H1 (cell line): ENCODE data around the gene RPL31. TPM values are rescaled to one million over a fixed set of nuclear protein-coding genes. Genes with fewer than 3 reads are reported as not detected.

ENCODE experiments used
- CTCF ChIA-PET: fragments of 300-600 bp; sonication (Branson Sonifier 250); formaldehyde crosslinking; loops from one replicate; lab custom pipeline; 2021; ENCODE audit not compliant: partially characterized antibody; lab: Charles Lee
- POLR2A ChIA-PET: fragments of 300-600 bp; sonication (Branson Sonifier 250); formaldehyde crosslinking; loops from one replicate; lab custom pipeline; 2021; ENCODE audit warnings: inconsistent platforms; ENCODE audit not compliant: partially characterized antibody; lab: Charles Lee
- DNase-seq, 2 experiments: peaks; one replicate each; pipeline versions ENCODE4 v3.0.0 to v3.0.0-alpha.2; 2010 to 2022; ENCODE audit warnings: low spot score in 2 of 2, low read depth in 1 of 2, mixed read lengths in 1 of 2
- FAIRE-seq: peaks from 2 replicates; lab custom pipeline; 2011; peaks lifted over from hg19 to GRCh38; lab: Jason Lieb, UNC
- H2AFZ ChIP-seq: 2 replicates; pipeline ENCODE4 v1.8.1; 2012; ENCODE audit warnings: low read length, inconsistent platforms
- H2AK5ac ChIP-seq: 2 replicates; pipeline ENCODE4 v1.6.1; 2013; ENCODE audit warnings: low read depth, low read length
- H2BK120ac ChIP-seq: replicated peaks from 2 replicates; pipeline ENCODE3; 2013; ENCODE audit warnings: low read depth, low read length, inconsistent platforms
- H2BK12ac ChIP-seq: 2 replicates; pipeline ENCODE4 v1.6.1; 2013; ENCODE audit warnings: low read depth, low read length
- H2BK15ac ChIP-seq: 2 replicates; pipeline ENCODE4 v1.6.1; 2013; ENCODE audit warnings: low read length
- H2BK20ac ChIP-seq: 2 replicates; pipeline ENCODE4 v1.6.1; 2013; ENCODE audit warnings: low read length
- H2BK5ac ChIP-seq: 2 replicates; pipeline ENCODE4 v1.6.1; 2013; ENCODE audit warnings: low read depth, low read length
- H3K14ac ChIP-seq: 2 replicates; pipeline ENCODE4 v1.6.1; 2013; ENCODE audit warnings: inconsistent platforms; ENCODE audit not compliant: insufficient read length
- H3K18ac ChIP-seq: 2 replicates; pipeline ENCODE4 v1.6.1; 2013; ENCODE audit warnings: low read length; ENCODE audit errors: extremely low read depth
- H3K23ac ChIP-seq: 2 replicates; pipeline ENCODE4 v1.6.1; 2013; ENCODE audit warnings: inconsistent platforms; ENCODE audit not compliant: insufficient read length
- H3K23me2 ChIP-seq: 2 replicates; pipeline ENCODE4 v1.6.1; 2013; ENCODE audit warnings: low read depth, low read length
- H3K27ac ChIP-seq: 2 replicates; pipeline ENCODE4 v1.6.1; 2011; ENCODE audit warnings: low read depth, low read length, inconsistent platforms
- H3K27me3 ChIP-seq, 4 experiments: replicated peaks in 1 of 4; 1 replicate in 1 of 4; 2 replicates in 3 of 4; pipeline versions ENCODE4 v1.6.1 to v1.8.1; 2011 to 2013; ENCODE audit warnings: low read length in 3 of 4, mild to moderate bottlenecking in 3 of 4, inconsistent platforms in 2 of 4, mixed read lengths in 2 of 4, moderate library complexity in 1 of 4; ENCODE audit not compliant: control insufficient read depth in 3 of 4, insufficient read depth in 3 of 4; ENCODE audit errors: extremely low read depth in 1 of 4
- H3K36me3 ChIP-seq, 4 experiments: 2 replicates each; pipeline versions ENCODE4 v1.6.1 to v1.8.1; 2011 to 2013; ENCODE audit warnings: mild to moderate bottlenecking in 4 of 4, low read length in 3 of 4, moderate library complexity in 2 of 4, control low read depth in 1 of 4, inconsistent platforms in 1 of 4; ENCODE audit not compliant: insufficient read depth in 4 of 4, control insufficient read depth in 2 of 4
- H3K4ac ChIP-seq: replicated peaks from 2 replicates; pipeline ENCODE3; 2013; ENCODE audit warnings: low read length, low read depth, mixed read lengths, inconsistent platforms; ENCODE audit not compliant: insufficient read length
- H3K4me1 ChIP-seq, 4 experiments: replicated peaks in 1 of 4; 1 replicate in 1 of 4; 2 replicates in 3 of 4; pipeline versions ENCODE4 v1.6.1 to v1.8.1; 2011 to 2013; ENCODE audit warnings: low read length in 3 of 4, inconsistent platforms in 2 of 4, mixed read lengths in 1 of 4; ENCODE audit not compliant: insufficient read depth in 4 of 4, control insufficient read depth in 3 of 4
- H3K4me2 ChIP-seq, 2 experiments: 2 replicates each; pipeline versions ENCODE4 v1.6.1 to v1.8.1; 2011 to 2013; ENCODE audit warnings: low read depth in 2 of 2, low read length in 2 of 2, control low read depth in 1 of 2, inconsistent platforms in 1 of 2, mild to moderate bottlenecking in 1 of 2; ENCODE audit not compliant: insufficient read depth in 1 of 2
- H3K4me3 ChIP-seq, 4 experiments: fragments of 200-600, 300-600 bp in 1 of 4; sonication (generic), shearing (Covaris generic), sonication (Bioruptor Twin) in 1 of 4; 2 replicates each; pipeline versions ENCODE4 v1.5.1 to v1.8.1; 2011 to 2016; ENCODE audit warnings: low read length in 4 of 4, low read depth in 3 of 4, control low read depth in 2 of 4, inconsistent platforms in 2 of 4, mild to moderate bottlenecking in 2 of 4, mixed read lengths in 1 of 4, moderate library complexity in 1 of 4; ENCODE audit not compliant: insufficient read depth in 2 of 4; ENCODE audit errors: extremely low read depth in 1 of 4
- H3K56ac ChIP-seq: replicated peaks from 2 replicates; pipeline ENCODE3; 2013; ENCODE audit warnings: low read depth, mild to moderate bottlenecking, mixed read lengths, low read length, inconsistent platforms; ENCODE audit not compliant: insufficient read length
- H3K79me1 ChIP-seq: 2 replicates; pipeline ENCODE4 v1.6.1; 2013; ENCODE audit warnings: low read depth, low read length, control low read depth
- H3K79me2 ChIP-seq, 2 experiments: 2 replicates each; pipeline versions ENCODE4 v1.6.1 to v1.8.1; 2012 to 2013; ENCODE audit warnings: low read length in 2 of 2, mild to moderate bottlenecking in 2 of 2, inconsistent platforms in 1 of 2; ENCODE audit not compliant: insufficient read depth in 2 of 2, control insufficient read depth in 1 of 2
- H3K9ac ChIP-seq, 4 experiments: replicated peaks in 1 of 4; 1 replicate in 1 of 4; 2 replicates in 3 of 4; pipeline versions ENCODE4 v1.6.1 to v1.8.1; 2011 to 2013; ENCODE audit warnings: low read depth in 3 of 4, low read length in 3 of 4, control low read depth in 2 of 4, mild to moderate bottlenecking in 2 of 4, moderate library complexity in 2 of 4, inconsistent platforms in 1 of 4; ENCODE audit errors: extremely low read depth in 1 of 4
- H3K9me3 ChIP-seq, 2 experiments: 2 replicates each; pipeline versions ENCODE4 v1.6.1 to v1.8.1; 2012 to 2013; ENCODE audit warnings: mild to moderate bottlenecking in 2 of 2, moderate library complexity in 2 of 2, control low read depth in 1 of 2, inconsistent platforms in 1 of 2, low read depth in 1 of 2, low read length in 1 of 2, mixed read lengths in 1 of 2; ENCODE audit not compliant: insufficient read depth in 2 of 2
- H4K20me1 ChIP-seq, 2 experiments: replicated peaks in 1 of 2; 2 replicates each; pipeline versions ENCODE3 to v1.8.1; 2011 to 2013; ENCODE audit warnings: inconsistent platforms in 2 of 2, low read length in 2 of 2, mild to moderate bottlenecking in 1 of 2; ENCODE audit not compliant: insufficient read depth in 2 of 2, control insufficient read depth in 1 of 2
- H4K5ac ChIP-seq: 2 replicates; pipeline ENCODE4 v1.6.1; 2013; ENCODE audit warnings: low read length, low read depth, mixed read lengths, inconsistent platforms; ENCODE audit not compliant: insufficient read length
- H4K8ac ChIP-seq: 2 replicates; pipeline ENCODE4 v1.8.0; 2013; ENCODE audit warnings: mild to moderate bottlenecking, moderate library complexity, low read length, inconsistent platforms; ENCODE audit not compliant: insufficient read depth; ENCODE audit errors: extremely low read depth
- H4K91ac ChIP-seq: replicated peaks from 2 replicates; pipeline ENCODE3; 2013; ENCODE audit warnings: low read length, mixed read lengths, inconsistent platforms; ENCODE audit not compliant: insufficient read length
- BCL11A ChIP-seq, 2 experiments: IDR thresholded peaks; one replicate each; pipeline ENCODE4 v1.6.1; 2011; ENCODE audit warnings: low read depth in 2 of 2, low read length in 2 of 2, mild to moderate bottlenecking in 2 of 2
- CBX8 ChIP-seq: fragments of 300-800, 300-1000 bp; sonication (generic); IDR thresholded peaks from 2 replicates; pipeline ENCODE4 v1.7.1; 2016; ENCODE audit warnings: low read depth, low read length, borderline replicate concordance
- GTF2F1 ChIP-seq: IDR thresholded peaks from 2 replicates; pipeline ENCODE4 v1.6.1; 2012; ENCODE audit warnings: low read depth, low read length, improper control_type of control experiment, borderline replicate concordance
- RBBP5 ChIP-seq: IDR thresholded peaks from 2 replicates; pipeline ENCODE4 v1.7.1; 2012; ENCODE audit warnings: low read depth, mild to moderate bottlenecking, inconsistent platforms, low read length, moderate library complexity, borderline replicate concordance
- RFX5 ChIP-seq: IDR thresholded peaks from 2 replicates; pipeline ENCODE4 v1.6.1; 2011; ENCODE audit warnings: low read depth, low read length, improper control_type of control experiment, borderline replicate concordance
- SIN3A ChIP-seq, 2 experiments: IDR thresholded peaks in 1 of 2; conservative IDR thresholded peaks in 1 of 2; 2 replicates each; pipeline ENCODE4 v1.6.1; 2011 to 2012; ENCODE audit warnings: low read length in 2 of 2, improper control_type of control experiment in 1 of 2, low read depth in 1 of 2, mild to moderate bottlenecking in 1 of 2
- SP4 ChIP-seq: IDR thresholded peaks from 2 replicates; pipeline ENCODE4 v1.6.1; 2012; ENCODE audit warnings: low read length, inconsistent platforms
- TCF12 ChIP-seq: IDR thresholded peaks from 2 replicates; pipeline ENCODE4 v1.6.1; 2011; ENCODE audit warnings: low read depth, mild to moderate bottlenecking, low read length
- WGBS, 2 experiments: shearing (Covaris generic) in 1 of 2; methylation state at CpG; one replicate each; pipeline versions ENCODE4 v1.1.6 to v1.1.7; 2013 to 2015; ENCODE audit warnings: low lambda C conversion rate in 2 of 2, mixed read lengths in 2 of 2, inconsistent platforms in 1 of 2, low coverage in 1 of 2, missing lambda C conversion rate in 1 of 2; ENCODE audit not compliant: insufficient replicate concordance in 2 of 2, insufficient coverage in 1 of 2, insufficient read length in 1 of 2; ENCODE audit errors: extremely low coverage in 1 of 2, missing lambda C conversion rate in 1 of 2; 5-methylcytosine and 5-hydroxymethylcytosine counted together
- polyA plus RNA-seq, 7 experiments: library from polyadenylated mRNA; depleted of rRNA in 3 of 7; stranded (reverse) in 5 of 7; unstranded in 2 of 7; fragments of >200 nt in 5 of 7; fragments of 200-250 nt in 2 of 7; gene quantifications; 1 replicate in 5 of 7; 2 replicates in 1 of 7; 4 replicates in 1 of 7; pipeline versions ENCODE4 v1.2.1 to v1.2.3, GENCODE V29; 2011 to 2013; ENCODE audit warnings: missing spikeins in 2 of 7, mixed read lengths in 2 of 7
- total RNA-seq: library from RNA; stranded (reverse); fragmentation: NEBNext Ultra II Directional; extraction: Animal tissue kit (Norgen Biotek cat#: 25700); gene quantifications from 2 replicates; pipeline ENCODE4 v1.2.1, GENCODE V29; 2021
- TF ChIP-seq, protein P1 (sequence below), 3 experiments: IDR thresholded peaks; 1 replicate in 2 of 3; 2 replicates in 1 of 3; pipeline versions ENCODE4 v1.5.1 to v1.6.1; 2011; ENCODE audit warnings: low read length in 3 of 3, mild to moderate bottlenecking in 3 of 3, inconsistent platforms in 2 of 3, low read depth in 1 of 3, moderate library complexity in 1 of 3; ENCODE audit not compliant: insufficient read depth in 1 of 3; ENCODE audit errors: control extremely low read depth in 1 of 3
- TF ChIP-seq, protein P2 (sequence below): IDR thresholded peaks from 2 replicates; pipeline ENCODE4 v1.6.1; 2012; ENCODE audit warnings: low read length, inconsistent platforms

Gene RPL31
- total and polyA plus RNA-seq, 2 of the 8 experiments (the other 6 are each of a cell fraction or from before 2014, with no cell fraction given) = 1,463 to 1,722 TPM

DNA sequence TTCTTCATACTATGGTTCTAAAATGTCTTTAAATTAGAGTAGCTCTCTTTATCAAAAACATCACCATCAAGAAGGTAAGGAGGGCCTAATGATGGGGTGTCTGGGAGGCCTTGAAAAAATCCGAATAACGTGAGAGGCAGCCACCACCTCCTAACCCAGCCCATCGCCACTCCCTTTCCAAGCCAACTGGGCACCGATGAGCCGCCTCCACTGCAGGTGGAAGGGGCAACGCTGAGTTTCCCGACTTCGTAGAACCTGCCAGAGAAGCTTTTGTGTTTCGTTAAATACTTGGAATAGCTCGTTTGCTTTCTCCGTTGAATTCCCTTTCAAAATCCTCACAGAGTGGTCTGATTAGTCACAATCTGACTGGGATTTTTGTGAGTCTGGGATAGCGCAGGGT, 22.0 kb upstream of the RPL31 start:
- POLR2A ChIA-PET = no interaction called here
- H4K20me1 ChIP-seq = no peaks in the 10 kb centered on the region
- no peaks in the 10 kb centered on the region for H3K36me3 ChIP-seq
- H3K23me2 ChIP-seq = no peaks in the 10 kb centered on the region; the same call in 1 of the 2 replicates
- no peak overlapping the region for H2AFZ ChIP-seq
- no peaks in the 10 kb centered on the region for H3K79me2 ChIP-seq
- H3K9ac ChIP-seq = no peak overlapping the region
- no peak overlapping the region for H2BK120ac ChIP-seq
- no peak overlapping the region for H3K4me3 ChIP-seq
- CTCF ChIA-PET = interaction anchor here (0.6 to 2.0 kb wide), 2 partner anchors 87 to 326 kb away, joined by 3 to 5 read pairs; no protein-coding TSS in a partner anchor
- peaks cover 0 to 5% (median under 1%) of the 10 kb centered on the region in 4 experiments; a peak in 3 of 7 replicates for H3K4me1 ChIP-seq
- H4K8ac ChIP-seq = no peak overlapping the region
- no peak overlapping the region for H4K5ac ChIP-seq
- H2BK12ac ChIP-seq = no peak overlapping the region
- no peaks in the 10 kb centered on the region for H3K9me3 ChIP-seq
- H2BK20ac ChIP-seq = no peak overlapping the region
- no peak overlapping the region for H3K14ac ChIP-seq
- no peak overlapping the region for H4K91ac ChIP-seq
- no peaks in the 10 kb centered on the region for H3K27me3 ChIP-seq
- no peak overlapping the region for H3K4me2 ChIP-seq
- H3K23ac ChIP-seq = no peak overlapping the region
- no peak overlapping the region for H3K4ac ChIP-seq
- H3K27ac ChIP-seq = no peak overlapping the region
- no peak overlapping the region for H3K56ac ChIP-seq
- TF ChIP-seq, protein P1, sequence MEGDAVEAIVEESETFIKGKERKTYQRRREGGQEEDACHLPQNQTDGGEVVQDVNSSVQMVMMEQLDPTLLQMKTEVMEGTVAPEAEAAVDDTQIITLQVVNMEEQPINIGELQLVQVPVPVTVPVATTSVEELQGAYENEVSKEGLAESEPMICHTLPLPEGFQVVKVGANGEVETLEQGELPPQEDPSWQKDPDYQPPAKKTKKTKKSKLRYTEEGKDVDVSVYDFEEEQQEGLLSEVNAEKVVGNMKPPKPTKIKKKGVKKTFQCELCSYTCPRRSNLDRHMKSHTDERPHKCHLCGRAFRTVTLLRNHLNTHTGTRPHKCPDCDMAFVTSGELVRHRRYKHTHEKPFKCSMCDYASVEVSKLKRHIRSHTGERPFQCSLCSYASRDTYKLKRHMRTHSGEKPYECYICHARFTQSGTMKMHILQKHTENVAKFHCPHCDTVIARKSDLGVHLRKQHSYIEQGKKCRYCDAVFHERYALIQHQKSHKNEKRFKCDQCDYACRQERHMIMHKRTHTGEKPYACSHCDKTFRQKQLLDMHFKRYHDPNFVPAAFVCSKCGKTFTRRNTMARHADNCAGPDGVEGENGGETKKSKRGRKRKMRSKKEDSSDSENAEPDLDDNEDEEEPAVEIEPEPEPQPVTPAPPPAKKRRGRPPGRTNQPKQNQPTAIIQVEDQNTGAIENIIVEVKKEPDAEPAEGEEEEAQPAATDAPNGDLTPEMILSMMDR (IDR thresholded peaks at IDR 0.05; ENCODE audit: control extremely low read depth in 1 of 3, insufficient read depth in 1 of 3, low read depth in 1 of 3, low read length in 3 of 3) = no peak
- TF ChIP-seq GTF2F1 (no peak), CBX8 (no peak), TCF12 (no peak), BCL11A (IDR thresholded peaks at IDR 0.05; ENCODE audit: low read depth in 2 of 2, low read length in 2 of 2) (no peak), SP4 (no peak), SIN3A (conservative IDR thresholded peaks at IDR 0.05 in 1 of 2, IDR thresholded peaks at IDR 0.05 in 1 of 2; ENCODE audit: low read depth in 1 of 2, low read length in 2 of 2) (no peak), RFX5 (no peak), RBBP5 (no peak)
- TF ChIP-seq, protein P2, sequence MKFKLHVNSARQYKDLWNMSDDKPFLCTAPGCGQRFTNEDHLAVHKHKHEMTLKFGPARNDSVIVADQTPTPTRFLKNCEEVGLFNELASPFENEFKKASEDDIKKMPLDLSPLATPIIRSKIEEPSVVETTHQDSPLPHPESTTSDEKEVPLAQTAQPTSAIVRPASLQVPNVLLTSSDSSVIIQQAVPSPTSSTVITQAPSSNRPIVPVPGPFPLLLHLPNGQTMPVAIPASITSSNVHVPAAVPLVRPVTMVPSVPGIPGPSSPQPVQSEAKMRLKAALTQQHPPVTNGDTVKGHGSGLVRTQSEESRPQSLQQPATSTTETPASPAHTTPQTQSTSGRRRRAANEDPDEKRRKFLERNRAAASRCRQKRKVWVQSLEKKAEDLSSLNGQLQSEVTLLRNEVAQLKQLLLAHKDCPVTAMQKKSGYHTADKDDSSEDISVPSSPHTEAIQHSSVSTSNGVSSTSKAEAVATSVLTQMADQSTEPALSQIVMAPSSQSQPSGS = no peak
- no peak overlapping the region for H2BK15ac ChIP-seq
- no peak overlapping the region for H2AK5ac ChIP-seq
- 92% methylated on average over 12 of the region's 12 CpGs; no CpG with 5 or more reads in 1 of the 2 experiments for WGBS, 2 experiments
- FAIRE-seq = no peak
- no peak overlapping the region for H2BK5ac ChIP-seq
- H3K79me1 ChIP-seq = no peaks in the 10 kb centered on the region
- H3K18ac ChIP-seq = no peak overlapping the region
- no peak for DNase-seq
